Lower lobe of right lung (tissue), 2 donors: Measurements from ENCODE around the gene KMT5B. TPM values are rescaled to one million over a fixed set of nuclear protein-coding genes. Genes with fewer than 3 reads are reported as not detected.
A peak's percentile ranks its signal among the peaks of the same experiment; 100 is the strongest.

Experiments used
- ATAC-seq, 2 donors: fragments of 200-7000 bp; cut with Tn5 transposase; one replicate each; pipeline ENCODE4 v1.9.1; 2020 to 2022; ENCODE audit warnings: mild to moderate bottlenecking in 2 of 2, moderate library complexity in 2 of 2
- DNase-seq: peaks from one replicate; pipeline ENCODE4 v3.0.0-alpha.2; 2020
- H3K27ac ChIP-seq: fragments of 200-600 bp; one replicate; pipeline ENCODE4 v1.8.0; 2022
- H3K27me3 ChIP-seq: fragments of 200-600 bp; one replicate; pipeline ENCODE4 v1.8.0; 2022; ENCODE audit warnings: low read depth
- H3K36me3 ChIP-seq: fragments of 200-600 bp; one replicate; pipeline ENCODE4 v1.8.0; 2022; ENCODE audit warnings: mild to moderate bottlenecking
- H3K4me1 ChIP-seq: fragments of 200-600 bp; one replicate; pipeline ENCODE4 v1.8.0; 2022
- H3K4me3 ChIP-seq: fragments of 200-600 bp; one replicate; pipeline ENCODE4 v1.8.0; 2022; ENCODE audit warnings: mild to moderate bottlenecking
- H3K9me3 ChIP-seq: fragments of 200-600 bp; one replicate; pipeline ENCODE4 v1.8.0; 2022
- CTCF ChIP-seq: fragments of 200-600 bp; IDR thresholded peaks from one replicate; pipeline ENCODE4 v1.8.0; 2022; ENCODE audit warnings: antibody characterized with exemption, mild to moderate bottlenecking
- intact Hi-C: fragments of 100-400 bp; cut with DNase I; formaldehyde crosslinking; loops from one replicate; pipeline ENCODE4 v1.11.0; 2022
- total RNA-seq: library from RNA; stranded (reverse); fragmentation: NEBNext Ultra II Directional; extraction: Animal tissue kit (Norgen Biotek cat#: 25700); gene quantifications from one replicate; pipeline ENCODE4 v1.2.1, GENCODE V29; 2021
- donor health status: DM: no; HTN: yes; CAD: no; lungs with severe emphysema.

KMT5B gene
- total RNA-seq, 1 donor from 2014 or later = 48.6 TPM

GRCh38 chr11:68259122-68259959, 46.2 kb upstream of the KMT5B start:
- no peak for DNase-seq
- no peaks in the 10 kb centered on the region for H3K9me3 ChIP-seq
- peaks cover 34% of the 10 kb centered on the region for H3K36me3 ChIP-seq
- H3K4me1 ChIP-seq = peaks cover 8% of the 10 kb centered on the region
- no peak overlapping the region for H3K27ac ChIP-seq
- intact Hi-C loops = no loop called here
- ATAC-seq = no peak
- no peak overlapping the region for H3K4me3 ChIP-seq
- no peak for TF ChIP-seq CTCF
- H3K27me3 ChIP-seq = no peaks in the 10 kb centered on the region

GRCh38 chr11:68258363-68258765, 45.3 kb upstream of the KMT5B start:
- Histone ChIP-seq H3K27ac (no peak overlapping the region), H3K4me3 (no peak overlapping the region), H3K4me1 (peaks cover 8% of the 10 kb centered on the region), H3K36me3 (peaks cover 26% of the 10 kb centered on the region), H3K27me3 (no peaks in the 10 kb centered on the region), H3K9me3 (no peaks in the 10 kb centered on the region)
- intact Hi-C loops = no loop called here
- DNase-seq = no peak
- no peak for ATAC-seq
- TF ChIP-seq CTCF = no peak

GRCh38 chr11:68257477-68258362, 44.6 kb upstream of the KMT5B start:
- peak; percentile 94 to 95 for ATAC-seq
- intact Hi-C loops = no loop called here
- Histone ChIP-seq H3K27me3 (no peaks in the 10 kb centered on the region), H3K4me3 (peak overlapping the region; percentile 26), H3K27ac (no peak overlapping the region), H3K4me1 (peaks cover 8% of the 10 kb centered on the region), H3K36me3 (peaks cover 20% of the 10 kb centered on the region), H3K9me3 (no peaks in the 10 kb centered on the region)
- TF ChIP-seq CTCF = peak; percentile 89
- peak; percentile 99 for DNase-seq

DNA sequence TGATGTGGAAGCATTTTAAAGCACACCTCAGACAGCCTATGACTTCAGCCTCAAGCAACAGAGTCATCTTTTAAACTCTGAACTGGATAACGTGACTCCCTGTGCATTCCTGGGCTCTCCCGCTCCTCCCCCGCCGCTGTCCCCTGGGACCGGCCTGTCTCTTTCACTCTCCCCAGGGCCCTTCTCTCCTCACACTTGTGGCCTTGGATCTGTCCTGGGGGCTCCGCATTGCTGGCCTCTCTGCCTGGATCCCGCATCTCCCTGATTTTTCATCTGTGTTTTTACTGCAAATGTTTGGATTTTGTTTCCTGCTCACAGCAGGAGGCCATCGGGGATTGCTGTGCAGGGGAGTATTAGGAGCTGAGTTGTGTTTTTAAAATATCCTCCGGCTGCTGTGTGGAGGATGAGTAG, 43.2 kb upstream of the KMT5B start:
- DNase-seq = no peak

More for the DNA sequence above, 43.2 kb upstream of the KMT5B start:
- no peak for TF ChIP-seq CTCF
- Histone ChIP-seq H3K27ac (no peak overlapping the region), H3K4me3 (no peak overlapping the region), H3K27me3 (no peaks in the 10 kb centered on the region), H3K36me3 (peaks cover 7% of the 10 kb centered on the region), H3K4me1 (peaks cover 8% of the 10 kb centered on the region), H3K9me3 (no peaks in the 10 kb centered on the region)
- intact Hi-C loops = no loop called here
- ATAC-seq = no peak
